T-helper 2 cell treated with Interferon-gamma antibody and Interleukin-4, amounts not matched to agents 5 μg/mL and 100 μg/mL, for 36 hours (primary cell): ENCODE results near the gene BANP.

Source experiments
- DNase-seq: peaks from one replicate; pipeline ENCODE4 v3.0.0; 2021; ENCODE audit warnings: low spot score
- H3K27ac Mint-ChIP-seq: one replicate; pipeline ENCODE4 v1.8.0; 2021; ENCODE audit warnings: mild to moderate bottlenecking, mixed read lengths
- H3K27me3 Mint-ChIP-seq: one replicate; pipeline ENCODE4 v1.8.0; 2021; ENCODE audit warnings: low read depth, mixed read lengths
- H3K36me3 Mint-ChIP-seq: one replicate; pipeline ENCODE4 v1.8.0; 2021; ENCODE audit warnings: low read depth, mixed read lengths
- H3K4me1 Mint-ChIP-seq: one replicate; pipeline ENCODE4 v1.8.0; 2021; ENCODE audit warnings: low read depth, mixed read lengths
- H3K4me3 Mint-ChIP-seq: one replicate; pipeline ENCODE4 v1.8.0; 2022; ENCODE audit warnings: mild to moderate bottlenecking, moderate library complexity, mixed read lengths
- H3K9me3 Mint-ChIP-seq: one replicate; pipeline ENCODE4 v1.8.0; 2021; ENCODE audit warnings: mixed read lengths

The BANP gene

GRCh38 chr16:87951552-87952538 is 611 bp downstream of the BANP start:
- Mint-ChIP-seq H3K27me3 (no peaks in the 10 kb centered on the region), H3K27ac (peak overlapping the region; percentile 94), H3K9me3 (no peaks in the 10 kb centered on the region), H3K36me3 (peaks cover 27% of the 10 kb centered on the region), H3K4me1 (peaks cover 56% of the 10 kb centered on the region), H3K4me3 (peak overlapping the region; percentile 97)
- DNase-seq, result no peak

GRCh38 chr16:87952751-87953150 is 1.5 kb downstream of the BANP start:
- no peak for DNase-seq
- peak overlapping the region; percentile 97 for H3K4me3 Mint-ChIP-seq
- H3K27me3 Mint-ChIP-seq, result no peaks in the 10 kb centered on the region
- peaks cover 60% of the 10 kb centered on the region for H3K4me1 Mint-ChIP-seq
- peaks cover 30% of the 10 kb centered on the region for H3K36me3 Mint-ChIP-seq
- peak overlapping the region; percentile 94 for H3K27ac Mint-ChIP-seq
- no peaks in the 10 kb centered on the region for H3K9me3 Mint-ChIP-seq

- H3K27me3 Mint-ChIP-seq, result no peaks in the 10 kb centered on the region
- H3K36me3 Mint-ChIP-seq, result peaks cover 33% of the 10 kb centered on the region
- H3K4me3 Mint-ChIP-seq, result peak overlapping the region; percentile 41
- peaks cover 56% of the 10 kb centered on the region for H3K4me1 Mint-ChIP-seq
- DNase-seq, result no peak
- H3K27ac Mint-ChIP-seq, result peak overlapping the region; percentile 97
- no peaks in the 10 kb centered on the region for H3K9me3 Mint-ChIP-seq
Observed at GRCh38 chr16:87953308-87954215, 2.3 kb downstream of the BANP start.

GRCh38 chr16:87954361-87954760 is 3.1 kb downstream of the BANP start:
- DNase-seq, result no peak

GRCh38 chr16:87954826-87955225 is 3.6 kb downstream of the BANP start:
- Mint-ChIP-seq H3K27me3 (no peaks in the 10 kb centered on the region), H3K36me3 (peaks cover 37% of the 10 kb centered on the region), H3K9me3 (no peaks in the 10 kb centered on the region), H3K4me1 (peaks cover 62% of the 10 kb centered on the region), H3K27ac (peak overlapping the region; percentile 97), H3K4me3 (peak overlapping the region; percentile 85)
- no peak for DNase-seq

More at GRCh38 chr16:87954361-87954760, 3.1 kb downstream of the BANP start:
- Mint-ChIP-seq H3K36me3 (peaks cover 36% of the 10 kb centered on the region), H3K27ac (peak overlapping the region; percentile 97), H3K9me3 (no peaks in the 10 kb centered on the region), H3K27me3 (no peaks in the 10 kb centered on the region), H3K4me3 (peak overlapping the region; percentile 41), H3K4me1 (peaks cover 61% of the 10 kb centered on the region)

GRCh38 chr16:87955302-87956097 is 4.3 kb downstream of the BANP start:
- no peaks in the 10 kb centered on the region for H3K9me3 Mint-ChIP-seq
- H3K36me3 Mint-ChIP-seq, result peaks cover 41% of the 10 kb centered on the region
- no peaks in the 10 kb centered on the region for H3K27me3 Mint-ChIP-seq
- H3K27ac Mint-ChIP-seq, result peak overlapping the region; percentile 97
- H3K4me3 Mint-ChIP-seq, result peak overlapping the region; percentile 85
- H3K4me1 Mint-ChIP-seq, result peaks cover 66% of the 10 kb centered on the region
- DNase-seq, result peak; percentile 23

- Mint-ChIP-seq H3K27me3 (no peaks in the 10 kb centered on the region), H3K27ac (peak overlapping the region; percentile 97)
Observed at GRCh38 chr16:87956098-87956364, 4.8 kb downstream of the BANP start.

GRCh38 chr16:87956365-87957231 is 5.4 kb downstream of the BANP start:
- Mint-ChIP-seq H3K9me3 (no peaks in the 10 kb centered on the region), H3K36me3 (peaks cover 48% of the 10 kb centered on the region), H3K27ac (peak overlapping the region; percentile 97), H3K4me1 (peaks cover 65% of the 10 kb centered on the region), H3K4me3 (peak overlapping the region; percentile 85), H3K27me3 (no peaks in the 10 kb centered on the region)
- DNase-seq, result peak; percentile 84

More at GRCh38 chr16:87956098-87956364, 4.8 kb downstream of the BANP start:
- DNase-seq, result no peak
- Mint-ChIP-seq H3K9me3 (no peaks in the 10 kb centered on the region), H3K36me3 (peaks cover 44% of the 10 kb centered on the region), H3K4me3 (peak overlapping the region; percentile 85), H3K4me1 (peaks cover 64% of the 10 kb centered on the region)

GRCh38 chr16:87957296-87958094 is 6.3 kb downstream of the BANP start:
- Mint-ChIP-seq H3K27me3 (no peaks in the 10 kb centered on the region), H3K36me3 (peaks cover 43% of the 10 kb centered on the region), H3K27ac (peak overlapping the region; percentile 97), H3K9me3 (no peaks in the 10 kb centered on the region), H3K4me3 (peak overlapping the region; percentile 85), H3K4me1 (peaks cover 62% of the 10 kb centered on the region)
- no peak for DNase-seq

GRCh38 chr16:87958632-87959031 is 7.4 kb downstream of the BANP start:
- Mint-ChIP-seq H3K36me3 (peaks cover 42% of the 10 kb centered on the region), H3K4me3 (peak overlapping the region; percentile 8), H3K27me3 (no peaks in the 10 kb centered on the region), H3K27ac (no peak overlapping the region), H3K9me3 (no peaks in the 10 kb centered on the region), H3K4me1 (peaks cover 68% of the 10 kb centered on the region)
- DNase-seq, result no peak

GRCh38 chr16:87959391-87959990 is 8.3 kb downstream of the BANP start:
- Mint-ChIP-seq H3K4me3 (peak overlapping the region; percentile 66), H3K27ac (peak overlapping the region; percentile 68), H3K9me3 (no peaks in the 10 kb centered on the region), H3K36me3 (peaks cover 35% of the 10 kb centered on the region), H3K27me3 (no peaks in the 10 kb centered on the region), H3K4me1 (peaks cover 63% of the 10 kb centered on the region)
- DNase-seq, result no peak

- no peaks in the 10 kb centered on the region for H3K27me3 Mint-ChIP-seq
- no peaks in the 10 kb centered on the region for H3K9me3 Mint-ChIP-seq
- DNase-seq, result no peak
- peaks cover 61% of the 10 kb centered on the region for H3K4me1 Mint-ChIP-seq
- no peak overlapping the region for H3K4me3 Mint-ChIP-seq
- peaks cover 30% of the 10 kb centered on the region for H3K36me3 Mint-ChIP-seq
- peak overlapping the region; percentile 59 for H3K27ac Mint-ChIP-seq
Observed at GRCh38 chr16:87960296-87960695, 9.1 kb downstream of the BANP start.
